Spleen (tissue), 7 donors: Measurements from ENCODE around the gene FAAP24.

Experiments
- CTCF ChIP-seq, 11 experiments: fragments of 200-600 bp in 7 of 11; fragments of 450-650 bp in 4 of 11; sonication (generic) in 4 of 11; IDR thresholded peaks in 8 of 11; conservative IDR thresholded peaks in 3 of 11; 1 replicate in 7 of 11; 2 replicates in 4 of 11; pipeline versions ENCODE4 v1.4.0 to v1.8.0; 2016 to 2021; ENCODE audit warnings: antibody characterized with exemption in 11 of 11, inconsistent platforms in 4 of 11, mild to moderate bottlenecking in 1 of 11
- POLR2A ChIP-seq, 3 donors: fragments of 450-650 bp; IDR thresholded peaks; one replicate each; pipeline ENCODE4 v1.5.1; 2017; ENCODE audit warnings: antibody characterized with exemption in 3 of 3, mild to moderate bottlenecking in 1 of 3
- POLR2AphosphoS5 ChIP-seq, 3 donors: sonication (generic); formaldehyde crosslinking; IDR thresholded peaks; one replicate each; pipeline ENCODE4 v1.5.1; 2017; ENCODE audit warnings: antibody characterized with exemption in 3 of 3
- donor health status: DM: no; HTN: no; CAD: no; lungs with moderate emphysema.
- donor health status: DM: no; HTN: no; CAD: no.
- donor health status: DM: no; HTN: no; CAD: no.

GRCh38 chr19:33005440-33005839, 33.4 kb downstream of the FAAP24 start:
- TF ChIP-seq POLR2A (IDR thresholded peaks at IDR 0.05) (no peak), CTCF (IDR thresholded peaks at IDR 0.05 in 8 of 11, conservative IDR thresholded peaks at IDR 0.05 in 3 of 11) (no peak), POLR2AphosphoS5 (IDR thresholded peaks at IDR 0.05) (no peak)
